ENCODE measurements around the gene GAL. TPM values are rescaled to one million over a fixed set of nuclear protein-coding genes. Genes with fewer than 3 reads are reported as not detected.
"Not testable (repeated sequence)": the region's sequence is repeated elsewhere in the genome, so short reads cannot be mapped to it uniquely, and the experiment has no call there.

Gene GAL, protein sequence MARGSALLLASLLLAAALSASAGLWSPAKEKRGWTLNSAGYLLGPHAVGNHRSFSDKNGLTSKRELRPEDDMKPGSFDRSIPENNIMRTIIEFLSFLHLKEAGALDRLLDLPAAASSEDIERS
- 1 to 10 TPM in 2 of 9 donors, under 1 TPM in 2, not detected in 5; 0.35 to 2.7 (median 0.73) TPM for total RNA-seq
- polyA plus RNA-seq: 1 to 10 TPM in 1 of 2 donors, not detected in 1; 7.0 TPM
- long read RNA-seq, donor 1: 0 reads
- long read RNA-seq, donor 2: 0 reads
- long read RNA-seq, donor 3: 0 reads

DNA sequence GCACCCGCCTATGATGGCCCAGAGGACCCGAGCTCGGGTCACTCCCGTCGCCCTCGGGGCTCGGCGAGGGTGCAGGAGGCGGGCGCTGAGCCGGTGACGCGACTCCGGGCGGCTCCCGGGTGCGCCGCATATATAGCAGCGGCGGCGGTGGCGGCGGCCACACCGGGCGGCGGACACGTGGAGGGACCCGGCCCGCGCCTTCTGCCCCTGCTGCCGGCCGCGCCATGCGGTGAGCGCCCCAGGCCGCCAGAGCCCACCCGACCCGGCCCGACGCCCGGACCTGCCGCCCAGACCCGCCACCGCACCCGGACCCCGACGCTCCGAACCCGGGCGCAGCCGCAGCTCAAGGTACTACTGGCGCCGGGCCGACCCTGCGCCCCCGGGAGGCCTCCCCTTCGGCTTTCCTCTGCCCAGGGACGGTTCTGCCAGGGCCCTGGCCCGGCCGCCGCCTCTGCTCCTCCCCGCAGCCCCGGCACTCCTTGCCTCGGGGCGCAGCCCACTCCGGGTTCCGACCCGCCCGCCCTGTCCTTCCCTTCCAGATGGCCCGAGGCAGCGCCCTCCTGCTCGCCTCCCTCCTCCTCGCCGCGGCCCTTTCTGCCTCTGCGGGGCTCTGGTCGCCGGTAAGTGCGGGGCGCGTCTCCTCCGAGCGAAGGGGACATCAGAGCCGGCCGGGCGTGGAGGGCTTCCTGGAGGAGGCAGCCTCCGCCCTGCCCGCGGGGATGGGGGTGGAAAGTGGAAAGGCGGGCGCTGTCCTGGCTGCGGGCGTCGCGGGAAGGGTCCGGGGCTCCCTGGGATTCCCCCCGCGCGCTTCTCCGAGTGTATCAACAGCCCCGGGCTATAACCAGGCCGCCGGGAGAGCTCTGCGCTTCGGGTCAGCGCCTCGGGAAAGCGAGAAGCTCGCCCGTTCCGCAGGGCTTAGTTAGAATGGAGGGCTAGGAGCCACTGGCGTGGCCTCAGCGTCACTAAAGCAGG lies at the start of gene GAL:
Gene GAL (plus strand): TSS at position 160 of the 972 bp plus-strand sequence. CDS start 380 bp downstream, at position 540.
- intact Hi-C loops (cut with DNase I): no loop called here
- DNase-seq (no peak), ATAC-seq (peak in 3 of 4 donors; percentile 36 to 66 (median 48))
- Histone ChIP-seq H3K4me1 (peaks cover 0 to 14% (median 6%) of the 10 kb centered on the region in 12 donors), H3K4me3 (peak within 1 kb of the TSS in 10 of 12 donors; percentile 16 to 49 (median 36)), H3K27ac (no peak within 1 kb of the TSS), H3K36me3 (no peaks in the 10 kb centered on the region), H3K9me3 (no peaks in the 10 kb centered on the region), H3K27me3 (peaks cover 21 to 60% (median 40%) of the 10 kb centered on the region in 9 donors)
- TF ChIP-seq POLR2A (IDR thresholded peaks at IDR 0.05): no peak
- TF ChIP-seq, protein P1, sequence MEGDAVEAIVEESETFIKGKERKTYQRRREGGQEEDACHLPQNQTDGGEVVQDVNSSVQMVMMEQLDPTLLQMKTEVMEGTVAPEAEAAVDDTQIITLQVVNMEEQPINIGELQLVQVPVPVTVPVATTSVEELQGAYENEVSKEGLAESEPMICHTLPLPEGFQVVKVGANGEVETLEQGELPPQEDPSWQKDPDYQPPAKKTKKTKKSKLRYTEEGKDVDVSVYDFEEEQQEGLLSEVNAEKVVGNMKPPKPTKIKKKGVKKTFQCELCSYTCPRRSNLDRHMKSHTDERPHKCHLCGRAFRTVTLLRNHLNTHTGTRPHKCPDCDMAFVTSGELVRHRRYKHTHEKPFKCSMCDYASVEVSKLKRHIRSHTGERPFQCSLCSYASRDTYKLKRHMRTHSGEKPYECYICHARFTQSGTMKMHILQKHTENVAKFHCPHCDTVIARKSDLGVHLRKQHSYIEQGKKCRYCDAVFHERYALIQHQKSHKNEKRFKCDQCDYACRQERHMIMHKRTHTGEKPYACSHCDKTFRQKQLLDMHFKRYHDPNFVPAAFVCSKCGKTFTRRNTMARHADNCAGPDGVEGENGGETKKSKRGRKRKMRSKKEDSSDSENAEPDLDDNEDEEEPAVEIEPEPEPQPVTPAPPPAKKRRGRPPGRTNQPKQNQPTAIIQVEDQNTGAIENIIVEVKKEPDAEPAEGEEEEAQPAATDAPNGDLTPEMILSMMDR (IDR thresholded peaks at IDR 0.05): no peak
- WGBS, 4 donors: 4 to 10% (median 6%) methylated on average over 28 to 113 of the region's 113 CpGs

DNA sequence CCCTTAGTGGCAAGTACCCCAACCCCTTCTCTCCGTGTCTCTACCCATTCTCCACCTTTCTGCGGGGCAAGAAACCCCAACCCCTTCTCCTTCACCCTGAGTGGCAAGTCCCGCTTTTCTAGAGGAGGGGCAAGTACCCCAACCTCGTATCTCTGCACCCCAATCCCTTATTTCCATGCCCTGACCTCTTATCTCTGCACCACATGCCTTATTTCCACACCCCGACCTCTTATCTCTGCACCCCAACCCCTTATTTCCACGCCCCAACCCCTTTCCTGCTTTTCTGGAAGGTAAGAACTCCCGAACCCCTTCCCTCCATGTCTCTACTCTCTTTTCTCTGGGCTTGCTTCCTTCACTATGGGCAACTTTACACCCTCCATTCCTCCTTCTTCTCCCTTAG lies 49.7 kb upstream of the GAL start:
- H3K4me1 ChIP-seq; H3K27ac ChIP-seq; H3K36me3 ChIP-seq; H3K27me3 ChIP-seq; intact Hi-C loops (cut with DNase I); DNase-seq; ATAC-seq; H3K4me3 ChIP-seq; H3K9me3 ChIP-seq: not testable (repeated sequence)
- WGBS, 4 donors: 70 to 74% (median 72%) methylated on average over 7 of the region's 7 CpGs

DNA sequence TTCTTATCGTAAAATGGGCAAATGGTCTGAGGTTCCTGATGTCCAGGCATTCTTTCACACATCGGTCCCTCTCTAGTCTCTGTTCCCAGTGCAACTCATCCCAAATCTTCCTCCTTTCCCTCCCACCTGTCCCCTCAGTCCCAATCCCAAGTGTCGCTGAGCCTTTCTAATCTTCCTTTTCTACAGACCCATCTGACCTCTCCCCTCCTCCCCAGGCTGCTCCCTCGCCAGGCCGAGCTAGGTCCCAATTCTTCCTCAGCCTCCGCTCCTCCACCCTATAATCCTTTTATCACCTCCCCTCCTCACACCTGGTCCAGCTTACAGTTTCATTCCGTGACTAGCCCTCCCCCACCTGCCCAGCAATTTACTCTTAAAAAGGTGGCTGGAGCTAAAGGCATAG lies 49.2 kb upstream of the GAL start:
- H3K36me3 ChIP-seq; H3K27ac ChIP-seq; H3K4me1 ChIP-seq; H3K4me3 ChIP-seq; H3K27me3 ChIP-seq; intact Hi-C loops (cut with DNase I); DNase-seq; ATAC-seq; H3K9me3 ChIP-seq: not testable (repeated sequence)
- 58 to 70% (median 66%) methylated on average over 6 to 7 of the region's 7 CpGs for WGBS, 4 donors

DNA sequence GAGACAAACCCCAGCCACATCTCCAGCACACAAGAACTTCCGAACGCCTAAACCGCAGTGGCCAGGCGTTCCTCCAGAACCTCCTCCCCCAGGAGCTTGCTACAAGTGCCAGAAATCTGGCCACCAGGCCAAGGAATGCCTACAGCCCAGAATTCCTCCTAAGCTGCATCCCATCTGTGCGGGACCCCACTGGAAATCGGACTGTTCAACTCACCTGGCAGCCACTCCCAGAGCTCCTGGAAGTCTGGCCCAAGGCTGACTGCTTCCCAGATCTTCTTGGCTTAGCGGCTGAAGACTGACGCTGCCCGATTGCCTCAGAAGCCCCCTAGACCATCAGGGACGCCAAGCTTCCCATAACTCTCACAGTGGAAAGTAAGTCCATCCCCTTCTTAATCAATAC lies 48.5 kb upstream of the GAL start:
- H3K4me3 ChIP-seq; H3K27me3 ChIP-seq; DNase-seq; H3K36me3 ChIP-seq; H3K4me1 ChIP-seq; H3K9me3 ChIP-seq; ATAC-seq; intact Hi-C loops (cut with DNase I); H3K27ac ChIP-seq: not testable (repeated sequence)
- 83 to 87% (median 85%) methylated on average over 10 of the region's 10 CpGs for WGBS, 4 donors

DNA sequence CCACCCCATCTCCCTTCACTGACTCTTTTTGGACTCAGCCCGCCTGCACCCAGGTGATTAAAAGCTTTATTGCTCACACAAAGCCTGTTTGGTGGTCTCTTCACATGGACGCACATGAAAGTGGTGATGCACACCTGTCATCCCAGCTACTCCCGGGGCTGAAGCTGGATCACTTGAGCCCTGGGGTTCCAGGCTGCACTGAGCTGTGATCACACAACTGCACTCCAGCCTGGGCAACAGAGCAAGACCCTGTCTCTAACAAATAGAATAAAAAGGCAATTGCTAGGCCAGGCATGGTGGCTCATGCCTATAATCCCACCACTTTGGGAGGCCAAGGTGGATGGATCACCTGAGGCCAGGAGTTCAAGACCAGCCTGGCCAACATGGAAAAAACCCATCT lies 45.0 kb upstream of the GAL start:
- H3K4me1 ChIP-seq; H3K27ac ChIP-seq; DNase-seq; intact Hi-C loops (cut with DNase I); H3K4me3 ChIP-seq; ATAC-seq; H3K9me3 ChIP-seq; H3K27me3 ChIP-seq; H3K36me3 ChIP-seq: not testable (repeated sequence)
- WGBS, 4 donors: 76 to 85% (median 82%) methylated on average over 3 of the region's 3 CpGs

DNA sequence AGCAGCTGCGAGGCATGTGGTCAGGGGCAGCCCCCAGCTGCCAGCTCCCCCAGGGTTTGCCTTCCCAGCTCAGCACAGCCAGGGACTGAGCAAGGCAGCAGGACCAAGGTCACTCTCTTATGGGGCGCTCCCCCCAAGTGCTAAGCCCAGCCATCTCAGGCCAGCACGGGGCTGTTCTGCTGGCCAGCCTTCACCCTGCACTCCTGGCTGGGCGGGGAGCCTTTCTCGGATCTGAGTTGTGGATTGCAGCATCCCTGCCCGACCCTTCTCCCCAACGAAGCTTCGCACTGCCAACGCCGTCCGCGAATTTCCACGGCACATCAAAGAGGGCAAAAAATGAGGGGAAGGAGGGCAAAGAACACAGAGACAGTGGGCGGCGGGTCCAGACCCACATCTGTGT lies 42.5 kb upstream of the GAL start:
- H3K4me1 ChIP-seq: no peaks in the 10 kb centered on the region
- H3K27me3 ChIP-seq: peaks cover 0 to 5% (median 0%) of the 10 kb centered on the region in 9 donors
- peaks cover 0 to 11% (median 5%) of the 10 kb centered on the region in 12 donors for H3K9me3 ChIP-seq
- intact Hi-C loops (cut with DNase I): no loop called here
- TF ChIP-seq POLR2A (IDR thresholded peaks at IDR 0.05): no peak
- TF ChIP-seq, protein P1 (IDR thresholded peaks at IDR 0.05): no peak
- WGBS, 4 donors: 86 to 92% (median 87%) methylated on average over 14 to 15 of the region's 15 CpGs
- H3K4me3 ChIP-seq: no peak overlapping the region
- H3K27ac ChIP-seq: no peak overlapping the region
- ATAC-seq: no peak
- DNase-seq: no peak
- no peaks in the 10 kb centered on the region for H3K36me3 ChIP-seq

All from heart left ventricle (tissue), 16 donors.